H1 (cell line): Measurements from ENCODE around the gene CPED1. TPM values are rescaled to one million over a fixed set of nuclear protein-coding genes. Genes with fewer than 3 reads are reported as not detected.

Experiments
- BCL11A ChIP-seq, 2 experiments: IDR thresholded peaks; one replicate each; pipeline ENCODE4 v1.6.1; 2011; ENCODE audit warnings: low read depth in 2 of 2, low read length in 2 of 2, mild to moderate bottlenecking in 2 of 2
- BRCA1 ChIP-seq: IDR thresholded peaks from 2 replicates; pipeline ENCODE4 v1.6.1; 2012; ENCODE audit warnings: low read depth, low read length, improper control_type of control experiment
- CBX8 ChIP-seq: fragments of 300-800, 300-1000 bp; sonication (generic); IDR thresholded peaks from 2 replicates; pipeline ENCODE4 v1.7.1; 2016; ENCODE audit warnings: low read depth, low read length, borderline replicate concordance
- CHD1 ChIP-seq: IDR thresholded peaks from 2 replicates; pipeline ENCODE4 v1.6.1; 2012; ENCODE audit warnings: low read depth, low read length, improper control_type of control experiment
- CHD7 ChIP-seq: fragments of 300-600 bp; sonication (generic); IDR thresholded peaks from 2 replicates; pipeline ENCODE4 v1.7.1; 2012; ENCODE audit warnings: low read length, moderate library complexity, mild to moderate bottlenecking, inconsistent platforms; ENCODE audit not compliant: insufficient replicate concordance
- CREB1 ChIP-seq: IDR thresholded peaks from 2 replicates; pipeline ENCODE4 v1.6.1; 2012; ENCODE audit warnings: inconsistent platforms
- EP300 ChIP-seq, 2 experiments: IDR thresholded peaks; 1 replicate in 1 of 2; 2 replicates in 1 of 2; pipeline ENCODE4 v1.6.1; 2011 to 2012; ENCODE audit warnings: low read depth in 2 of 2, low read length in 2 of 2, mild to moderate bottlenecking in 2 of 2, borderline replicate concordance in 1 of 2, inconsistent platforms in 1 of 2, moderate library complexity in 1 of 2
- EZH2 ChIP-seq: fragments of 200-600 bp; sonication (generic); IDR thresholded peaks from 2 replicates; pipeline ENCODE4 v1.7.1; 2012; ENCODE audit warnings: low read depth, mild to moderate bottlenecking, moderate library complexity, low read length, inconsistent platforms; ENCODE audit not compliant: severe bottlenecking
- GABPA ChIP-seq: IDR thresholded peaks from 2 replicates; pipeline ENCODE4 v1.6.1; 2011; ENCODE audit warnings: mild to moderate bottlenecking, low read length, moderate library complexity, borderline replicate concordance; ENCODE audit not compliant: insufficient read depth
- KDM1A ChIP-seq: fragments of 200-600, 300-600 bp; sonication (generic); IDR thresholded peaks from 2 replicates; pipeline ENCODE4 v1.7.1; 2016; ENCODE audit warnings: mild to moderate bottlenecking, low read length, borderline replicate concordance
- RAD21 ChIP-seq, 2 experiments: IDR thresholded peaks in 1 of 2; conservative IDR thresholded peaks in 1 of 2; 2 replicates each; pipeline ENCODE4 v1.6.1; 2011; ENCODE audit warnings: low read depth in 2 of 2, low read length in 2 of 2, improper control_type of control experiment in 1 of 2, inconsistent platforms in 1 of 2, mild to moderate bottlenecking in 1 of 2, moderate library complexity in 1 of 2
- YY1 ChIP-seq: IDR thresholded peaks from 2 replicates; pipeline ENCODE4 v1.6.1; 2011; ENCODE audit warnings: low read depth, mild to moderate bottlenecking, low read length
- polyA plus RNA-seq, 7 experiments: library from polyadenylated mRNA; depleted of rRNA in 3 of 7; stranded (reverse) in 5 of 7; unstranded in 2 of 7; fragments of >200 nt in 5 of 7; fragments of 200-250 nt in 2 of 7; gene quantifications; 1 replicate in 5 of 7; 2 replicates in 1 of 7; 4 replicates in 1 of 7; pipeline versions ENCODE4 v1.2.1 to v1.2.3, GENCODE V29; 2011 to 2013; ENCODE audit warnings: missing spikeins in 2 of 7, mixed read lengths in 2 of 7
- total RNA-seq: library from RNA; stranded (reverse); fragmentation: NEBNext Ultra II Directional; extraction: Animal tissue kit (Norgen Biotek cat#: 25700); gene quantifications from 2 replicates; pipeline ENCODE4 v1.2.1, GENCODE V29; 2021

CPED1 gene
- total and polyA plus RNA-seq, 2 of the 8 experiments (the other 6 are each of a cell fraction or from before 2014, with no cell fraction given) = 0.08 to 0.39 TPM

GRCh38 chr7:121163699-121164098, 175.2 kb downstream of the CPED1 start (continued):
- TF ChIP-seq CHD7 (no peak), RAD21 (IDR thresholded peaks at IDR 0.05 in 1 of 2, conservative IDR thresholded peaks at IDR 0.05 in 1 of 2; ENCODE audit: low read depth in 2 of 2, low read length in 2 of 2) (no peak), CHD1 (no peak), EP300 (IDR thresholded peaks at IDR 0.05; ENCODE audit: borderline replicate concordance in 1 of 2, low read depth in 2 of 2, low read length in 2 of 2) (no peak), CREB1 (no peak), BCL11A (IDR thresholded peaks at IDR 0.05; ENCODE audit: low read depth in 2 of 2, low read length in 2 of 2) (no peak), KDM1A (no peak), CBX8 (no peak), GABPA (no peak), YY1 (no peak), BRCA1 (no peak), EZH2 (no peak)
